Ramos (cell line): Measurements from ENCODE around the gene GNL3.

ENCODE experiments used
- in situ Hi-C: fragments of 300-500 bp; cut with MboI; formaldehyde crosslinking; loops from one replicate; pipeline ENCODE4 v1.14.3; 2022; ENCODE audit warnings: low sequenced_read_pairs; ENCODE audit not compliant: unreplicated experiment

Gene GNL3

GRCh38 chr3:52715714-52716305 lies 30.0 kb downstream of the GNL3 start:
- in situ Hi-C loops: no loop called here

DNA sequence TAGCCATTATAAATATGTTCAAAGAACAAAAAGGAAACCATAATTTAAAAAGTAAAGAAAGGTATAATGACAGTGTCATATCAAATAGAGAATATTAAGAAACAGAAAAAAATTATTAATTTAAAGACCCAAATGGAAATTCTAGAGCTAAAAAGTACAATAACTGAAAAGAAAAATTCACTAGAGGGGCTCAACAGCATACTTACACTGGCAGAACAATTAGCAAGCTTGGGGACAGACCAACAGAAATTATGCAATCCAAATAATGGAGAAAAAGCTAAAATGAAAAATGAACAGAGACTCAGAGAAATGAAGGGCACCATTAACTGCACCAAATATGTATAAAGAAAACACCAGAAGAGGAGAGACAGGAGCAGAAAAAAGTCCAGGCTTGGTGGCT lies 33.8 kb downstream of the GNL3 start:
- in situ Hi-C loops: no loop called here

GRCh38 chr3:52721002-52721729 lies 35.3 kb downstream of the GNL3 start:
- in situ Hi-C loops: no loop called here

DNA sequence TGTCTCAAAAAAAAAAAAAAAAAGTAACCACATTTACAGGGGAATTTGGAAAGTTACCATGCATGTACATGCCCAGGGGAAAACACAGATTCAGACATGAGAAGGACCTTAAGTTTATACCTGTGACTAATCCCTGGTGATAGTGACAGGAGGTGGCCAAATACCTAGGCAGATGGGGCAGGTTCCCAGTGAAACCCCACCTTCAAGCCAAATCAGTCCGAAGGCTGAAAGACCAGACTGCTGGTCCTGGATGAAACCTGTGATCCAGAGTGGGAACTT lies 35.8 kb downstream of the GNL3 start:
- in situ Hi-C loops: no loop called here

GRCh38 chr3:52722491-52722890 lies 36.7 kb downstream of the GNL3 start:
- in situ Hi-C loops: no loop called here

- in situ Hi-C loops: no loop called here
Observed at GRCh38 chr3:52723935-52724334, 38.1 kb downstream of the GNL3 start.

DNA sequence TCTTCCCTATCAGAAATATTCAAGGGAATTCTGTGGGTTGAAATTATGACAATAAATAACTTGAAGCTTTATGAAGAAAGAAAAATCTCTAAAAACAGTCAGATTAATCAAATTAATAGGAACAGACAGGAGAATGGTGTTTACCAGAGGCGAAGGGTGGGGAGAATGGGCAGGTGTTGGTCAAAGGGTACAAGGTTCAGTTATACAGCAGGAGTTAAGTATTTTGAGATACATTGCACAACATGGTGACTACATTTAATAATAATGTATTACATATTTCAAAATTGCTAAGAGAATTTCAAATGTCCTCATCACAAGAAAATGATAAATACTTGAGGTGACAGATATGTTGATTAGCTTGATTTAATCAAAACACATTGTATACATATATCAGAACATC lies 38.7 kb downstream of the GNL3 start:
- in situ Hi-C loops: no loop called here

GRCh38 chr3:52728753-52729152 lies 42.9 kb downstream of the GNL3 start:
- in situ Hi-C loops: loop anchor here (25.0 kb wide), 1 partner anchor 334 kb away; no protein-coding TSS in a partner anchor

GRCh38 chr3:52730681-52731080 lies 44.8 kb downstream of the GNL3 start:
- in situ Hi-C loops: loop anchor here (25.0 kb wide), 1 partner anchor 332 kb away; no protein-coding TSS in a partner anchor

- in situ Hi-C loops: loop anchor here (25.0 kb wide), 1 partner anchor 331 kb away; no protein-coding TSS in a partner anchor
Observed at GRCh38 chr3:52731590-52731989, 45.8 kb downstream of the GNL3 start.

DNA sequence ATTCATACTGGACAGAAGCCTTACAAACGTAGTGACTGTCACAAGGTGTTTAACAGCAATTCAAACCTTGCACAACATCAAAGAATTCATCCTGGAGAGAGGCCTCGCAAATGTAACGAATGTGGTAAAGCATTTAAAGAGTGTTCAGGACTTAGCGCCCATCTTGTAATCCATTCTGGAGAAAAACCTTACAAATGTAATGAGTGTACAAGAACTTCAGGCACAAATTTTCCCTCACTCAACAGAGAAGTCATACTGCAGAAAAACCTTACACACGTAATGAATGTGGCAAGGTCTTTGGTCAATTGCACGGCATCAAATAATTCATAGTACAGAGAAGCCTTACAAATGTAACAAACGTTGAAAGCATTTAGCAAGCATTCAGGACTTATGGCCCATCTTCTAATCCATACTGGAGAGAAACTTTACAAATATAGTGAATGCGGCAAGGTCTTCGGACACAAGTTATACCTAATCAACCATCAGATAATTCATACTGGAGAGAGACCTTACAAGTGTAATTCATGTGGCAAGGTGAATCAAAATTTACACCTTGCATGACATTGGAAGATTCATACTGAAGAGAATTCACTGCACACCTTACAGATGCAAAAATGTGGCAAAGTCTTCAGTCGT lies 47.5 kb downstream of the GNL3 start:
- in situ Hi-C loops: loop anchor here (25.0 kb wide), 1 partner anchor 329 kb away; no protein-coding TSS in a partner anchor

GRCh38 chr3:52739730-52740129 lies 53.9 kb downstream of the GNL3 start:
- in situ Hi-C loops: loop anchor here (25.0 kb wide), 1 partner anchor 323 kb away; no protein-coding TSS in a partner anchor

GRCh38 chr3:52742418-52743041 lies 56.7 kb downstream of the GNL3 start:
- in situ Hi-C loops: loop anchor here (25.0 kb wide), 1 partner anchor 320 kb away; no protein-coding TSS in a partner anchor

DNA sequence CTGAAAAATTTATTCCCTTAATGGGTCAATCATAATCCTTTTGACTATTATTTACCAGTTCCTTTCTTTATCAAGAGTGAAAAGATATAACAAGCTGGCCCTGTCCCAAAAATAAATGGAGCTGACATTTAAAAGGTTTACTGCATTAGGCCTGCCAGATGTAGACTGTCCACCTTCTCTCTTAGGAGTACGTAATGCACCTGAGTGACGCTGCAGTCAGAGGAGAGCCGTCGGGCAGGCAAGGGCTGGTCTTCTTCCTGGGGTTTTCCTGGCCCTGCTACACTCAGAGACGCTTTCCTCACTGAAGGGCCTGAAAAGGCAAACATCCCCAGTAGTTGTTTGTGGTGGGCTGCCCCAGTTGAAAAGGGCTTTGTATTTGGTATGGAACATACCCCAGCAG lies 57.3 kb downstream of the GNL3 start:
- in situ Hi-C loops: loop anchor here (25.0 kb wide), 1 partner anchor 319 kb away; no protein-coding TSS in a partner anchor

- in situ Hi-C loops: loop anchor here (25.0 kb wide), 1 partner anchor 319 kb away; no protein-coding TSS in a partner anchor
Observed at GRCh38 chr3:52743721-52744120, 57.9 kb downstream of the GNL3 start.
